ENCODE results near the gene TMEM41A. TPM values are rescaled to one million over a fixed set of nuclear protein-coding genes. Genes with fewer than 3 reads are reported as not detected.
"Not testable (repeated sequence)": the region's sequence is repeated elsewhere in the genome, so short reads cannot be mapped to it uniquely, and the experiment has no call there.

TMEM41A gene
- total RNA-seq, 1 experiment from 2014 or later: 9.2 TPM

GRCh38 chr3:185508335-185508991 lies 9.6 kb upstream of the TMEM41A start:
- no peak for DNase-seq

GRCh38 chr3:185507883-185508282 lies 9.0 kb upstream of the TMEM41A start:
- no peaks in the 10 kb centered on the region for H3K36me3 ChIP-seq (replicated peaks; ENCODE audit: control insufficient read depth, insufficient read depth, low read length)
- H3K27me3 ChIP-seq (ENCODE audit: control insufficient read depth, insufficient read depth, low read length): no peaks in the 10 kb centered on the region; the same call in 1 of the 2 replicates
- no peak overlapping the region for H3K4me3 ChIP-seq (ENCODE audit: insufficient read depth, low read depth, low read length)
- DNase-seq: no peak

More at GRCh38 chr3:185508335-185508991, 9.6 kb upstream of the TMEM41A start:
- no peak overlapping the region for H3K4me3 ChIP-seq (ENCODE audit: insufficient read depth, low read depth, low read length)
- no peaks in the 10 kb centered on the region; the same call in 1 of the 2 replicates for H3K27me3 ChIP-seq (ENCODE audit: control insufficient read depth, insufficient read depth, low read length)
- H3K36me3 ChIP-seq (replicated peaks; ENCODE audit: control insufficient read depth, insufficient read depth, low read length): no peaks in the 10 kb centered on the region

GRCh38 chr3:185504636-185505035 lies 5.8 kb upstream of the TMEM41A start:
- no peak for DNase-seq
- H3K4me3 ChIP-seq (ENCODE audit: insufficient read depth, low read depth, low read length): no peak overlapping the region
- no peaks in the 10 kb centered on the region; the same call in 1 of the 2 replicates for H3K27me3 ChIP-seq (ENCODE audit: control insufficient read depth, insufficient read depth, low read length)
- H3K36me3 ChIP-seq (replicated peaks; ENCODE audit: control insufficient read depth, insufficient read depth, low read length): no peaks in the 10 kb centered on the region

- no peaks in the 10 kb centered on the region; the same call in 1 of the 2 replicates for H3K27me3 ChIP-seq (ENCODE audit: control insufficient read depth, insufficient read depth, low read length)
- H3K36me3 ChIP-seq (replicated peaks; ENCODE audit: control insufficient read depth, insufficient read depth, low read length): no peaks in the 10 kb centered on the region
- H3K4me3 ChIP-seq (ENCODE audit: insufficient read depth, low read depth, low read length): no peak overlapping the region
- DNase-seq: no peak
Observed at GRCh38 chr3:185503521-185503920, 4.7 kb upstream of the TMEM41A start.

- H3K27me3 ChIP-seq (ENCODE audit: control insufficient read depth, insufficient read depth, low read length): no peaks in the 10 kb centered on the region; the same call in 1 of the 2 replicates
- no peaks in the 10 kb centered on the region for H3K36me3 ChIP-seq (replicated peaks; ENCODE audit: control insufficient read depth, insufficient read depth, low read length)
- no peak for DNase-seq
- H3K4me3 ChIP-seq (ENCODE audit: insufficient read depth, low read depth, low read length): no peak overlapping the region
Observed at GRCh38 chr3:185502987-185503386, 4.2 kb upstream of the TMEM41A start.

- no peak overlapping the region for H3K4me3 ChIP-seq (ENCODE audit: insufficient read depth, low read depth, low read length)
- H3K27me3 ChIP-seq (ENCODE audit: control insufficient read depth, insufficient read depth, low read length): no peaks in the 10 kb centered on the region
- H3K36me3 ChIP-seq (replicated peaks; ENCODE audit: control insufficient read depth, insufficient read depth, low read length): peaks cover 14% of the 10 kb centered on the region
- DNase-seq: no peak
Observed at GRCh38 chr3:185490241-185490640, 8.6 kb downstream of the TMEM41A start.

GRCh38 chr3:185489462-185489861 lies 9.4 kb downstream of the TMEM41A start:
- H3K27me3 ChIP-seq (ENCODE audit: control insufficient read depth, insufficient read depth, low read length): no peaks in the 10 kb centered on the region
- H3K4me3 ChIP-seq (ENCODE audit: insufficient read depth, low read depth, low read length): no peak overlapping the region
- DNase-seq: no peak
- H3K36me3 ChIP-seq (replicated peaks; ENCODE audit: control insufficient read depth, insufficient read depth, low read length): peaks cover 11% of the 10 kb centered on the region

- peaks cover 6% of the 10 kb centered on the region for H3K36me3 ChIP-seq (replicated peaks; ENCODE audit: control insufficient read depth, insufficient read depth, low read length)
- H3K4me3 ChIP-seq (ENCODE audit: insufficient read depth, low read depth, low read length): no peak overlapping the region
- DNase-seq: no peak
- no peaks in the 10 kb centered on the region for H3K27me3 ChIP-seq (ENCODE audit: control insufficient read depth, insufficient read depth, low read length)
Observed at GRCh38 chr3:185488465-185488864, 10.4 kb downstream of the TMEM41A start.

GRCh38 chr3:185486394-185486793 lies 12.4 kb downstream of the TMEM41A start:
- H3K27me3 ChIP-seq (ENCODE audit: control insufficient read depth, insufficient read depth, low read length): no peaks in the 10 kb centered on the region
- no peak overlapping the region for H3K4me3 ChIP-seq (ENCODE audit: insufficient read depth, low read depth, low read length)
- DNase-seq: no peak
- H3K36me3 ChIP-seq (replicated peaks; ENCODE audit: control insufficient read depth, insufficient read depth, low read length): peaks cover 6% of the 10 kb centered on the region

- H3K27me3 ChIP-seq (ENCODE audit: control insufficient read depth, insufficient read depth, low read length): no peaks in the 10 kb centered on the region
- H3K4me3 ChIP-seq (ENCODE audit: insufficient read depth, low read depth, low read length): no peak overlapping the region
- peaks cover 4% of the 10 kb centered on the region for H3K36me3 ChIP-seq (replicated peaks; ENCODE audit: control insufficient read depth, insufficient read depth, low read length)
- no peak for DNase-seq
Observed at GRCh38 chr3:185484296-185484695, 14.5 kb downstream of the TMEM41A start.

- Histone ChIP-seq H3K4me3 (ENCODE audit: insufficient read depth, low read depth, low read length) (no peak overlapping the region), H3K36me3 (replicated peaks; ENCODE audit: control insufficient read depth, insufficient read depth, low read length) (no peaks in the 10 kb centered on the region), H3K27me3 (ENCODE audit: control insufficient read depth, insufficient read depth, low read length) (no peaks in the 10 kb centered on the region)
- no peak for DNase-seq
Observed at GRCh38 chr3:185479373-185479945, 19.4 kb downstream of the TMEM41A start.

GRCh38 chr3:185477316-185477715 lies 21.5 kb downstream of the TMEM41A start:
- no peaks in the 10 kb centered on the region for H3K36me3 ChIP-seq (replicated peaks; ENCODE audit: control insufficient read depth, insufficient read depth, low read length)

GRCh38 chr3:185474922-185475321 lies 23.9 kb downstream of the TMEM41A start:
- not testable (repeated sequence) for H3K4me3 ChIP-seq (ENCODE audit: insufficient read depth, low read depth, low read length); DNase-seq

More at GRCh38 chr3:185477316-185477715, 21.5 kb downstream of the TMEM41A start:
- Histone ChIP-seq H3K27me3 (ENCODE audit: control insufficient read depth, insufficient read depth, low read length) (no peaks in the 10 kb centered on the region), H3K4me3 (ENCODE audit: insufficient read depth, low read depth, low read length) (no peak overlapping the region)
- no peak for DNase-seq

GRCh38 chr3:185473290-185473815 lies 25.5 kb downstream of the TMEM41A start:
- no peak overlapping the region for H3K4me3 ChIP-seq (ENCODE audit: insufficient read depth, low read depth, low read length)
- no peaks in the 10 kb centered on the region; the same call in 1 of the 2 replicates for H3K27me3 ChIP-seq (ENCODE audit: control insufficient read depth, insufficient read depth, low read length)
- no peak for DNase-seq
- no peaks in the 10 kb centered on the region for H3K36me3 ChIP-seq (replicated peaks; ENCODE audit: control insufficient read depth, insufficient read depth, low read length)

More at GRCh38 chr3:185474922-185475321, 23.9 kb downstream of the TMEM41A start:
- H3K27me3 ChIP-seq (ENCODE audit: control insufficient read depth, insufficient read depth, low read length); H3K36me3 ChIP-seq (replicated peaks; ENCODE audit: control insufficient read depth, insufficient read depth, low read length): not testable (repeated sequence)

- H3K4me3 ChIP-seq (ENCODE audit: insufficient read depth, low read depth, low read length): no peak overlapping the region
- peak; percentile 59 for DNase-seq
- no peaks in the 10 kb centered on the region; the same call in 1 of the 2 replicates for H3K27me3 ChIP-seq (ENCODE audit: control insufficient read depth, insufficient read depth, low read length)
- H3K36me3 ChIP-seq (replicated peaks; ENCODE audit: control insufficient read depth, insufficient read depth, low read length): no peaks in the 10 kb centered on the region
Observed at GRCh38 chr3:185470323-185470722, 28.5 kb downstream of the TMEM41A start.
